Subcutaneous adipose tissue (tissue), 4 donors: Measurements from ENCODE around the gene HERC2. TPM values are rescaled to one million over a fixed set of nuclear protein-coding genes. Genes with fewer than 3 reads are reported as not detected.

Source experiments
- total RNA-seq, 4 donors: library from RNA; depleted of rRNA; stranded (reverse); fragments of >200 nt; gene quantifications; one replicate each; pipeline ENCODE4 v1.1.0, GENCODE V29; 2016
- TF ChIP-seq, protein P1 (sequence below): fragments of 450-650 bp; IDR thresholded peaks from one replicate; pipeline ENCODE4 v1.5.1; 2016; ENCODE audit warnings: low read depth, mild to moderate bottlenecking, control low read depth, antibody characterized with exemption, moderate library complexity

The HERC2 gene
- total RNA-seq, 4 donors from 2014 or later: 41.5 to 73.8 (median 50.7) TPM

DNA sequence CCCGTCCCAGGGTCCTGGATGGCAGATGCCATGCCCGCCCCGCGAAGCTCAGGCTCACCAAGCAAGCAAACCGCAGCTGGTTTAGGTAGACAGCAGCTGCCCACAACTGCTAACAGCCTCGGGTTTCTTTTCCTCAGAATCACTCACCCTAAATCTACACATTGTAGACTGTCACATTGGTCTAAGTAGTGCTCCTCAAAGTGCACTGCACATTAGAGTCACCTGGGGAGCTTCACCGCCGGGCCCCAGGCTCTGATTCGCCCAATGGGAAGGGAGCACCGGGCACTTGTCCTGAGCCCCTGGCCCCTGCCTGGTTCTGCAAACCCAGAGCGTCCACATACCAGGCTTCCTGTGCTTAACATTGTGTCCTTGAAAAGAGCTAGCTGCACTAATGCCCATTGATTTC is 223.6 kb downstream of the HERC2 start:
- TF ChIP-seq, protein P1, sequence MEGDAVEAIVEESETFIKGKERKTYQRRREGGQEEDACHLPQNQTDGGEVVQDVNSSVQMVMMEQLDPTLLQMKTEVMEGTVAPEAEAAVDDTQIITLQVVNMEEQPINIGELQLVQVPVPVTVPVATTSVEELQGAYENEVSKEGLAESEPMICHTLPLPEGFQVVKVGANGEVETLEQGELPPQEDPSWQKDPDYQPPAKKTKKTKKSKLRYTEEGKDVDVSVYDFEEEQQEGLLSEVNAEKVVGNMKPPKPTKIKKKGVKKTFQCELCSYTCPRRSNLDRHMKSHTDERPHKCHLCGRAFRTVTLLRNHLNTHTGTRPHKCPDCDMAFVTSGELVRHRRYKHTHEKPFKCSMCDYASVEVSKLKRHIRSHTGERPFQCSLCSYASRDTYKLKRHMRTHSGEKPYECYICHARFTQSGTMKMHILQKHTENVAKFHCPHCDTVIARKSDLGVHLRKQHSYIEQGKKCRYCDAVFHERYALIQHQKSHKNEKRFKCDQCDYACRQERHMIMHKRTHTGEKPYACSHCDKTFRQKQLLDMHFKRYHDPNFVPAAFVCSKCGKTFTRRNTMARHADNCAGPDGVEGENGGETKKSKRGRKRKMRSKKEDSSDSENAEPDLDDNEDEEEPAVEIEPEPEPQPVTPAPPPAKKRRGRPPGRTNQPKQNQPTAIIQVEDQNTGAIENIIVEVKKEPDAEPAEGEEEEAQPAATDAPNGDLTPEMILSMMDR: no peak

DNA sequence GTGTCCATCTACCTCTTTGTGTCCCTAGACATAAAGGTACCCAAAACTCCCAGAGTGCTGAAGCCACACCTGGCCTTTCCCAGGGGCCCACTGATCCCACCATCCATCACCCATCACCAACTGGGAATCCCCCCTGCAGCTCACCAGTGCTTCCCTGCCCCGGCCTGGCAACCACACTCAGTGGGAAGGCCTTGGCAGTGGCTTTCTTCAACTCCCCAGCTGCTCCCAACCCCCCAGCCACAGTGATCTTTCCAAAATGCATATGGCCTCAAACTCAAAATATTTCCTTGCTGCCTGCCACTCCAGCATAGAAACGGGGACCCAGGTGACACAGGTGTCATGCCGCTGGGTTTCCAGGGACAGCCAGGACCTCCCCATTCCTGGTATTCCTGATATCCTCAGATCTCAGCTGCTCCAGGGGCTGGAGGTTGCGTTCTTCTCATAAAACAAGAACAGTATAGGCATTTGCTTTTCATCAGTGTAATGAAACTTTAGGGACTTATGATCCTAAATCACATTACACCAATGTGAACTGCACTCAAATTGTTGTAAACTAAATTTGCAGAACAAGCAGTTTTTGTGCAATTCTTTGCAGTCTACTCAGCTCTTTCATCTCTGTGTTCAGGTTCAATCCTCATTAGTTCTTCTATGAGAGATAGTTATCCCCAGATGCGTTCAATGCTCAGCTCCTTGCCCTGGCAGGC is 224.2 kb downstream of the HERC2 start:
- TF ChIP-seq, protein P1: no peak

DNA sequence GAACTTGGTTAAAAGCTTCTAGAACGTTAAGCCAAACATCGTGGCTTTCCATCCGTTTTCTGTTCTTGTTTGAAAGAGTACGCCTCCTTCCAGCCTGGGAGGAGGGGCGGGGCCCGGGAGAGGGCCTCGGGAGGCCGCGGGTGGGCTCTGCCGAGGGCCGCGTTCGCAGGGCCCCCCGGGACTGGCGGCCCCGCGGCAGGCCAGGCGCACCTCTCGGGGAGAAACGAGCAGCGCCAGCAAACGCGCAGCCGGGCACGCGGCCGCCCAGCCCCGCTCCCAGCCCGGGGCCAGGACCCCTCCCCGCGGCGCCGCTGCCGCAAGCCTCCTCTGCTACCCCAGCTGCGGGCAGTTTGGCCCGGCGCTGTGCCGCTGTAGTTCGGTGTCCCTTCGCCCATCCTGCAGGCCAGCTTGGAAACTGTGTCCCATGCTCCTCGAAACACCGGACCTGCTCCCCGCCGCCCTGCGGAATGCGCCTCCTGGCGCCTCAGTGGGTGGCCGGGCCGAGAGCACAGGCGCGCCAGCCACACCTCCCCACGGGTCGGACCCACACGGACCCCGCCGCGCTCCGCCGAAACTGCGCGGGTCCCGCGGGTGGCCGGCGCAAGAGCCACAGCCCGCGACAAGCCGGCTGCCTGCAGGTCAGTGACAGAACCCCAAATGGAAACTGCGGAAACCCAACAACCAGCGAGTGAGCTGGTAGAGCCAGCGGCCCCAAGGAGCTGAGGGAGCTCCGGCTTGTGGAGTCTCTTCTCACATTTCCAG is 225.1 kb downstream of the HERC2 start:
- TF ChIP-seq, protein P1: no peak

DNA sequence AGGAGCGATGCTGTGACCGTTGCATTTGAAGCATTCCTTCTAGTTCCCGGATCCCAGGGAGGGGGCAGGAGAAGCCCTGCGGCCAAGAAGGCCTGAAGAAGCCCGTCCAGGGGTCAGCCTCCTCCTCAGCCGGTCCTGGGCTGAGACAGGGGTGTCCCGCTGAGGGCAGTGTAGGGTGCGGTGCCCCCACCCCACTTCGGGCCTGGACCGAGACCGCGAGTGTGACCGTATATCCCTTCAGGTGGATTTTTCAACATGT is 225.6 kb downstream of the HERC2 start:
- TF ChIP-seq, protein P1: no peak

DNA sequence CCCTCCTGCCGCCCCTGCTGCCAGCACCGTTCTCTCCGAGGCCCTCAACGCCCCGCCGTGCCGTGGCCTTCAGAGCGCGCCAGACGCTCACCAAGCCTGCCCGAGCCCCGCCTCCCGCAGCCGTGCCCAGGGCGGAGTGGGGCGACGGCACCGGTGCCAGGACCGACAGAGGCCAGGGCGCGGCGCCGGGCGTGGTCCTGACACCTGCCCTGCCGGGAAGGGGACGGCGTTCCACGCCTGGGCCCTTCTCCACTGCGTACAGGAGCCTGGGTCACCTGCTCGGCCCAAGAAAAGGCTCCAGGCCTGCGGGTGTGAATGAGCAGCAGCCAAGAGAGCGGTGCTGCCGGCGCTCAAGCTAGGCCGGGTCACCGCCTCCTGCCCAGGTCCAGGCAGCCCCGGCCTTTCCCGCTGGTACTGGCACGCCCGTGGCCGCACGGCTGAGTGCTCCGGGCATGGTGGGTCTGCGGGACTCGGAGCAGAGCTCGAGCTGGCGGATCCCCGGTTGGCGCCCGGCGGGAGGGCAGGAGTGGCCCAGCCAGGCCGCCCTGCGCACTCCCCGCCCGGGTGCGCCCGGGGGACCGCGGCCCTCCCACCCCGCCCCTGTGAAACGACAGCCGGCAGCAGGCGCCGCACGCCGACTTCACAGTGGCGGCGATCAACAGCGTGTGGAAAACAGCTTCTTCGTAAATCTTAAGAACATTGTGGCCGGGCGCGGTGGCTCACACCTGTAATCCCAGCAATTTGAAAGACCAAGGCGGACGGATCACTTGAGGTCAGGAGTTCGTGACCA is 227.1 kb downstream of the HERC2 start:
- TF ChIP-seq, protein P1: no peak

DNA sequence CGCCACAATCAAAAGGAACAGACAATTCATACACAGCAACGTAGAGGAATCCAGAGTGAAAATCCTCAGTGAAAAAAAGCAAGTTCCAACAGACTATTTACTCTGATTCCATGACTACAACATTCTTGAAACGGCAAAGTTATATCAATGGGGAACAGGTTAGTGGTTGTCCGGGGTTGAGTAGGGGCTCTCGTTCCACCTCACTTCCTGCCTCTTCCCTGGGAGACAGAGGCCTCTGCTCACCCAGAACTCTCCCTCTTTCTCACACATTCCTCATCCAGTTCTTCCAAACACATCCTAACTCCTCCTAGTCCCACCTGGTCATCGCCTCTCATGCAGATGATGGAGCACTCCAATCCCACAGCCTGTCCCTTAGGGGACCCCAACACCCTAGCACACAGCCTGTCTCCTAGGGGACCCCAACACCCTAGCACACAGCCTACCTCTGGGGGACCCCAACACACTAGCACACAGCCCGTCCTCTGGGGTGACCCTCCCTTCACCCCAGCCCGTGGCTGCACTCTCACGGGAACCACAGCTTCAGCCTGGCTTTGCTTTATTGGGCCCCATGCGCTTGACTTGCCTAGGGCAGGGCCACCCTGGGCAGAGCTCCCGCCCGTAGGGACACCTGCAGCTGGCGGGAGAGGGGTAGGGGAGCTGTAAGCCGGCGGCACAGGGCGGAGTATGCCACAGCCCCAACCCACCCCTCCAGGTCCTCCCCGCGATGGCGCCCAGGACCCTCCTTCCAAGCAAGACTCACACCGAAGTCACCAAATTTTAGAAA is 228.0 kb downstream of the HERC2 start:
- TF ChIP-seq, protein P1: no peak

DNA sequence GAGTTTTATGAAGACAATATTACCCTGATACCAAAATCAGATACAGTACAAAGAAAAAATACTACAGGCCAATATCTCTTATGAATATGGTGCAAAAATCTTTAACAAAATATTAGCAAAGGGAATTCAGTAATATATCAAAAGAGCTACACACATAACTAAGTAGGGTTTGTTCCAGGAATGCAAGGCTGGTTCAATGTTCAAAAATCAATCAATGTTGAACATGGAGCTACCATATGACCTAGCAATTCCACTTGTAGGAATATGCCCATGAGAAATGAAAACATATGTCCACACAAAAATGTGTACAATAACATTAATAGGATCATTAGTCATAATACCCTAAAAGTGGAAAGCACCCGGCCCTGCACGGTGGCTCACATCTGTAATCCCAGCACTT is 230.7 kb downstream of the HERC2 start:
- TF ChIP-seq, protein P1: no peak
